NB4 (cell line): ENCODE results near the gene CRACDL.

Experiments
- DNase-seq: peaks from one replicate; pipeline ENCODE4 v3.0.0; 2010; ENCODE audit warnings: low read depth
- H3K4me3 ChIP-seq: one replicate; pipeline ENCODE4 v1.5.1; 2011; ENCODE audit warnings: mild to moderate bottlenecking, low read depth, low read length, moderate library complexity
- CTCF ChIP-seq: IDR thresholded peaks from one replicate; pipeline ENCODE4 v1.5.1; 2012; ENCODE audit warnings: low read depth, low read length
- MAX ChIP-seq: IDR thresholded peaks from 2 replicates; pipeline ENCODE4 v1.6.1; 2011; ENCODE audit warnings: low read depth, low read length
- MYC ChIP-seq: IDR thresholded peaks from 2 replicates; pipeline ENCODE4 v1.6.1; 2011; ENCODE audit warnings: low read depth, low read length
- POLR2A ChIP-seq: IDR thresholded peaks from 2 replicates; pipeline ENCODE4 v1.6.1; 2011; ENCODE audit warnings: mild to moderate bottlenecking; ENCODE audit not compliant: insufficient read length; ENCODE audit errors: extremely low read depth

The CRACDL gene

GRCh38 chr2:98777710-98778109, 158.3 kb downstream of the CRACDL start:
- no peak overlapping the region for H3K4me3 ChIP-seq
- TF ChIP-seq POLR2A = no peak
- TF ChIP-seq MYC = no peak
- TF ChIP-seq CTCF = no peak
- no peak for TF ChIP-seq MAX
- DNase-seq = no peak

GRCh38 chr2:98777076-98777475, 158.9 kb downstream of the CRACDL start:
- TF ChIP-seq MYC (no peak), MAX (no peak), CTCF (no peak), POLR2A (no peak)
- no peak overlapping the region for H3K4me3 ChIP-seq
- DNase-seq = no peak

- DNase-seq = no peak
- H3K4me3 ChIP-seq = no peak overlapping the region
- TF ChIP-seq MAX (no peak), POLR2A (no peak), MYC (no peak), CTCF (no peak)
Observed at GRCh38 chr2:98776136-98776535, 159.9 kb downstream of the CRACDL start.

- DNase-seq = no peak
- no peak overlapping the region for H3K4me3 ChIP-seq
- TF ChIP-seq CTCF (no peak), MYC (no peak), POLR2A (no peak), MAX (no peak)
Observed at GRCh38 chr2:98775146-98775986, 160.7 kb downstream of the CRACDL start.

GRCh38 chr2:98773907-98774306, 162.1 kb downstream of the CRACDL start:
- DNase-seq = no peak
- H3K4me3 ChIP-seq = no peak overlapping the region
- TF ChIP-seq MYC (no peak), POLR2A (no peak), MAX (no peak), CTCF (no peak)
